DOHH2 (cell line): ENCODE results near the gene ANXA1.

Experiments used
- H3F3A ChIP-seq: fragments of 200-600 bp; sonication (generic), shearing (Covaris generic); 2 replicates; pipeline ENCODE4 v1.6.0; 2016; ENCODE audit warnings: antibody characterized with exemption, mild to moderate bottlenecking; ENCODE audit not compliant: control insufficient read depth, insufficient read depth
- H3K27ac ChIP-seq: fragments of 200-600 bp; sonication (generic); 2 replicates; pipeline ENCODE4 v1.5.1; 2014; ENCODE audit warnings: low read depth, mild to moderate bottlenecking, low read length, moderate library complexity
- H3K27me3 ChIP-seq: fragments of 200-600 bp; sonication (generic); 2 replicates; pipeline ENCODE4 v1.6.1; 2014; ENCODE audit warnings: mild to moderate bottlenecking, low read length, mixed read lengths; ENCODE audit not compliant: control insufficient read depth
- H3K36me3 ChIP-seq: fragments of 200-600 bp; sonication (generic); 2 replicates; pipeline ENCODE4 v1.6.1; 2014; ENCODE audit warnings: mild to moderate bottlenecking, low read length, moderate library complexity, mixed read lengths; ENCODE audit not compliant: control insufficient read depth
- H3K4me1 ChIP-seq: fragments of 200-600 bp; sonication (generic); 2 replicates; pipeline ENCODE4 v1.6.1; 2014; ENCODE audit warnings: mild to moderate bottlenecking, low read length, mixed read lengths; ENCODE audit not compliant: control insufficient read depth
- H3K4me2 ChIP-seq: fragments of 200-600 bp; sonication (generic); 2 replicates; pipeline ENCODE4 v1.6.0; 2014; ENCODE audit warnings: mild to moderate bottlenecking, low read length, moderate library complexity
- H3K4me3 ChIP-seq: fragments of 200-600 bp; sonication (generic); 2 replicates; pipeline ENCODE4 v1.5.1; 2014; ENCODE audit warnings: mild to moderate bottlenecking, low read length, mixed read lengths
- H3K79me2 ChIP-seq: fragments of 200-600 bp; sonication (generic); 2 replicates; pipeline ENCODE4 v1.6.1; 2014; ENCODE audit warnings: mild to moderate bottlenecking, low read length, mixed read lengths; ENCODE audit not compliant: control insufficient read depth
- H3K9me2 ChIP-seq: fragments of 200-600 bp; sonication (generic); replicated peaks from 2 replicates; pipeline ENCODE4 v1.6.1; 2014; ENCODE audit warnings: mild to moderate bottlenecking, low read length, mixed read lengths; ENCODE audit not compliant: control insufficient read depth
- H3K9me3 ChIP-seq: fragments of 200-600 bp; sonication (generic); 2 replicates; pipeline ENCODE4 v1.6.1; 2014; ENCODE audit warnings: antibody characterized with exemption, low read length, mixed read lengths; ENCODE audit not compliant: control insufficient read depth, insufficient read depth
- H4K20me1 ChIP-seq: fragments of 200-600 bp; sonication (generic); 2 replicates; pipeline ENCODE4 v1.6.0; 2014; ENCODE audit warnings: low read depth, mild to moderate bottlenecking, antibody characterized with exemption, low read length, moderate library complexity; ENCODE audit not compliant: control insufficient read depth, insufficient read depth
- EZH2phosphoT487 ChIP-seq: fragments of 200-600 bp; sonication (generic); IDR thresholded peaks from 2 replicates; pipeline ENCODE4 v1.6.1; 2017; ENCODE audit warnings: borderline replicate concordance, mild to moderate bottlenecking, antibody characterized with exemption, low read length, moderate library complexity, mixed read lengths
- TF ChIP-seq, protein P1 (sequence below): fragments of 200-600 bp; sonication (generic); IDR thresholded peaks from one replicate; pipeline ENCODE4 v1.5.1; 2014; ENCODE audit warnings: antibody characterized with exemption, mild to moderate bottlenecking, low read depth, low read length; ENCODE audit not compliant: poor library complexity, severe bottlenecking

The ANXA1 gene

DNA sequence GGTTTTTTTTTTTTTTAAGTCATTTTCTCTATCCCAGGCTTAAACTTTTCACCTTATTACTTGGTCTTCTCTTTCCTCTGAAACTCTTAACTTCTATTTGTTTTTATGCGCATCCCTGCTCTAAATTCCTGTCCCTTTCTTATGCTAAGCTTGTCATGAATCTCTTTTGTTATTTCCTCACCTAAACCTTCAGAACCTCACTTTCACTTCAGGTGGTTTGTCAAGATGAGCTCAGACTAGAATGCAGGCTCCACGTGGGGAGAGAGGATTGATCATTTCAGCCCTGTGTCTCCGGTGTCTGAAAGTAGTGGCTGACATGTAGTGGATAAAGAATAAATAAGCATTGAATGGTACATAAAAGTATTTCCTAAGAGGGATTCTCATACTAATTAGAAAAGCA is 63.6 kb downstream of the ANXA1 start:
- Histone ChIP-seq H3K27ac (no peak overlapping the region), H3F3A (no peaks in the 10 kb centered on the region), H3K9me2 (no peaks in the 10 kb centered on the region)

DNA sequence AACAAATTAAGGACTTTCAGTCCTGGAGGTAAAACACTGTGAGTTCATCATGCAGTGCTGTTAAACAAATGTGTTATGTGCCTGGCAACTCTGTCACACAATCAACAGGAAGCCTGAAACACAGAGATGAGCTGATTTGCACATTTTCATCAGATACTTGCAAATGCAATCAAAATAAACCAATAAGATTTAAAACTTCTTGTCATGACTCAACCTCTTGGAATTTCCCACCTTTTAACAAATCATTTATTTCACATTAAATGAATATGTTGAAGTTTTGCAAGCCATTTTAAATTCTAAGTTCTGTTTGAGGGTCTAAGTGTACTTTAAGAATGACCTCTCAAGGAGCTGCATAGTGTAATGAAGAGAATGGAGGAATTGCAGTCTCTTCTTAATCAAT is 64.4 kb downstream of the ANXA1 start:
- Histone ChIP-seq H3K79me2 (no peaks in the 10 kb centered on the region), H3K27me3 (no peaks in the 10 kb centered on the region), H3K9me3 (no peaks in the 10 kb centered on the region), H4K20me1 (no peaks in the 10 kb centered on the region), H3K27ac (no peak overlapping the region), H3K4me2 (no peak overlapping the region), H3K4me1 (no peaks in the 10 kb centered on the region), H3K36me3 (no peaks in the 10 kb centered on the region), H3F3A (no peaks in the 10 kb centered on the region), H3K9me2 (no peaks in the 10 kb centered on the region), H3K4me3 (no peak overlapping the region)
- TF ChIP-seq, protein P1, sequence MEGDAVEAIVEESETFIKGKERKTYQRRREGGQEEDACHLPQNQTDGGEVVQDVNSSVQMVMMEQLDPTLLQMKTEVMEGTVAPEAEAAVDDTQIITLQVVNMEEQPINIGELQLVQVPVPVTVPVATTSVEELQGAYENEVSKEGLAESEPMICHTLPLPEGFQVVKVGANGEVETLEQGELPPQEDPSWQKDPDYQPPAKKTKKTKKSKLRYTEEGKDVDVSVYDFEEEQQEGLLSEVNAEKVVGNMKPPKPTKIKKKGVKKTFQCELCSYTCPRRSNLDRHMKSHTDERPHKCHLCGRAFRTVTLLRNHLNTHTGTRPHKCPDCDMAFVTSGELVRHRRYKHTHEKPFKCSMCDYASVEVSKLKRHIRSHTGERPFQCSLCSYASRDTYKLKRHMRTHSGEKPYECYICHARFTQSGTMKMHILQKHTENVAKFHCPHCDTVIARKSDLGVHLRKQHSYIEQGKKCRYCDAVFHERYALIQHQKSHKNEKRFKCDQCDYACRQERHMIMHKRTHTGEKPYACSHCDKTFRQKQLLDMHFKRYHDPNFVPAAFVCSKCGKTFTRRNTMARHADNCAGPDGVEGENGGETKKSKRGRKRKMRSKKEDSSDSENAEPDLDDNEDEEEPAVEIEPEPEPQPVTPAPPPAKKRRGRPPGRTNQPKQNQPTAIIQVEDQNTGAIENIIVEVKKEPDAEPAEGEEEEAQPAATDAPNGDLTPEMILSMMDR = no peak
- TF ChIP-seq EZH2phosphoT487 = no peak

More for the DNA sequence above, 63.6 kb downstream of the ANXA1 start:
- Histone ChIP-seq H3K27me3 (no peaks in the 10 kb centered on the region), H3K4me3 (no peak overlapping the region), H3K36me3 (no peaks in the 10 kb centered on the region), H3K4me2 (no peak overlapping the region), H3K9me3 (no peaks in the 10 kb centered on the region), H4K20me1 (no peaks in the 10 kb centered on the region), H3K79me2 (no peaks in the 10 kb centered on the region), H3K4me1 (no peaks in the 10 kb centered on the region)
- TF ChIP-seq, protein P1 = no peak
- TF ChIP-seq EZH2phosphoT487 = no peak
